WTC11 (cell line): ENCODE data around the gene DISC1. TPM values are rescaled to one million over a fixed set of nuclear protein-coding genes. Genes with fewer than 3 reads are reported as not detected.

Source experiments
- ATAC-seq: fragments of 200-7000 bp; cut with Tn5 transposase; 2 replicates; pipeline ENCODE4 v1.10.0; 2021; ENCODE audit warnings: mild to moderate bottlenecking, moderate library complexity
- CTCF ChIA-PET: fragments of 300-600 bp; sonication (Branson Sonifier 250); formaldehyde crosslinking; loops from one replicate; lab custom pipeline; 2021; ENCODE audit warnings: antibody characterized with exemption; lab: Charles Lee
- POLR2A ChIA-PET: fragments of 350-600 bp; sonication (Branson Sonifier 250); formaldehyde crosslinking; loops from one replicate; lab custom pipeline; 2021; ENCODE audit warnings: antibody characterized with exemption; lab: Charles Lee
- DNase-seq: peaks from one replicate; pipeline ENCODE4 v3.0.0; 2021; ENCODE audit warnings: low spot score
- H3K27ac Mint-ChIP-seq: 2 replicates; pipeline ENCODE4 v1.8.0; 2021; ENCODE audit warnings: mixed read lengths
- H3K27me3 Mint-ChIP-seq: 2 replicates; pipeline ENCODE4 v1.8.0; 2021; ENCODE audit warnings: low read depth, mild to moderate bottlenecking, moderate library complexity, mixed read lengths
- H3K36me3 Mint-ChIP-seq: 2 replicates; pipeline ENCODE4 v1.8.0; 2021; ENCODE audit warnings: mixed read lengths
- H3K4me1 Mint-ChIP-seq: 2 replicates; pipeline ENCODE4 v1.8.0; 2022; ENCODE audit warnings: mixed read lengths
- H3K4me3 Mint-ChIP-seq: 2 replicates; pipeline ENCODE4 v1.8.0; 2021; ENCODE audit warnings: mild to moderate bottlenecking, moderate library complexity, mixed read lengths
- H3K9me3 Mint-ChIP-seq: 2 replicates; pipeline ENCODE4 v1.8.0; 2021; ENCODE audit warnings: mixed read lengths
- CREB1 ChIP-seq: sonication (generic); formaldehyde crosslinking; IDR thresholded peaks from 2 replicates; pipeline ENCODE4 v1.8.0; 2023; ENCODE audit warnings: mild to moderate bottlenecking, missing genetic modification reagents
- GABPB1 ChIP-seq: sonication (generic); formaldehyde crosslinking; IDR thresholded peaks from 2 replicates; pipeline ENCODE4 v1.8.1; 2023; ENCODE audit warnings: mild to moderate bottlenecking, missing genetic modification reagents
- NFATC4 ChIP-seq: fragments of 250-450 bp; sonication (Bioruptor Pico); IDR thresholded peaks from 2 replicates; pipeline ENCODE4 v1.9.0; 2021; ENCODE audit warnings: mild to moderate bottlenecking
- NFE2L1 ChIP-seq: sonication (generic); formaldehyde crosslinking; IDR thresholded peaks from 2 replicates; pipeline ENCODE4 v1.8.1; 2023; ENCODE audit warnings: missing genetic modification reagents
- NR1H2 ChIP-seq: sonication (generic); formaldehyde crosslinking; IDR thresholded peaks from 2 replicates; pipeline ENCODE4 v1.9.0; 2021; ENCODE audit warnings: mild to moderate bottlenecking, moderate library complexity, missing genetic modification reagents
- PRRX2 ChIP-seq: fragments of 250-450 bp; sonication (Bioruptor Pico); IDR thresholded peaks from 2 replicates; pipeline ENCODE4 v1.8.0; 2021; ENCODE audit warnings: mild to moderate bottlenecking
- ZNF232 ChIP-seq: sonication (generic); formaldehyde crosslinking; IDR thresholded peaks from 2 replicates; pipeline ENCODE4 v1.8.0; 2022; ENCODE audit warnings: mild to moderate bottlenecking, missing genetic modification reagents
- ZNF317 ChIP-seq: sonication (generic); formaldehyde crosslinking; IDR thresholded peaks from 2 replicates; pipeline ENCODE4 v1.8.1; 2023; ENCODE audit warnings: low read depth, mild to moderate bottlenecking, moderate library complexity, missing genetic modification reagents, borderline replicate concordance
- ZNF396 ChIP-seq: fragments of 250-450 bp; sonication (Bioruptor Pico); IDR thresholded peaks from 2 replicates; pipeline ENCODE4 v1.8.0; 2021; ENCODE audit warnings: mild to moderate bottlenecking, moderate library complexity, borderline replicate concordance
- total RNA-seq: library from RNA; stranded (reverse); gene quantifications from 3 replicates; pipeline ENCODE4 v1.2.3, GENCODE V29; 2021
- TF ChIP-seq, protein P1 (sequence below): fragments of 250-450 bp; sonication (Bioruptor Pico); conservative IDR thresholded peaks from 2 replicates; pipeline ENCODE4 v1.9.0; 2021; ENCODE audit warnings: mild to moderate bottlenecking
- TF ChIP-seq, protein P2 (sequence below): sonication (generic); formaldehyde crosslinking; IDR thresholded peaks from 2 replicates; pipeline ENCODE4 v1.8.1; 2022; ENCODE audit warnings: missing genetic modification reagents, borderline replicate concordance
- TF ChIP-seq, protein P3 (sequence below): fragments of 250-450 bp; sonication (Bioruptor Pico); IDR thresholded peaks from 2 replicates; pipeline ENCODE4 v1.8.0; 2021; ENCODE audit warnings: mild to moderate bottlenecking
- TF ChIP-seq, protein P4 (sequence below): sonication (generic); formaldehyde crosslinking; IDR thresholded peaks from 2 replicates; pipeline ENCODE4 v1.8.0; 2022; ENCODE audit warnings: mild to moderate bottlenecking, missing genetic modification reagents
- TF ChIP-seq, protein P5 (sequence below): sonication (generic); formaldehyde crosslinking; IDR thresholded peaks from 2 replicates; pipeline ENCODE4 v1.8.0; 2022; ENCODE audit warnings: mild to moderate bottlenecking, missing genetic modification reagents

Gene DISC1
- total RNA-seq, 1 experiment from 2014 or later: 5.5 TPM

DNA sequence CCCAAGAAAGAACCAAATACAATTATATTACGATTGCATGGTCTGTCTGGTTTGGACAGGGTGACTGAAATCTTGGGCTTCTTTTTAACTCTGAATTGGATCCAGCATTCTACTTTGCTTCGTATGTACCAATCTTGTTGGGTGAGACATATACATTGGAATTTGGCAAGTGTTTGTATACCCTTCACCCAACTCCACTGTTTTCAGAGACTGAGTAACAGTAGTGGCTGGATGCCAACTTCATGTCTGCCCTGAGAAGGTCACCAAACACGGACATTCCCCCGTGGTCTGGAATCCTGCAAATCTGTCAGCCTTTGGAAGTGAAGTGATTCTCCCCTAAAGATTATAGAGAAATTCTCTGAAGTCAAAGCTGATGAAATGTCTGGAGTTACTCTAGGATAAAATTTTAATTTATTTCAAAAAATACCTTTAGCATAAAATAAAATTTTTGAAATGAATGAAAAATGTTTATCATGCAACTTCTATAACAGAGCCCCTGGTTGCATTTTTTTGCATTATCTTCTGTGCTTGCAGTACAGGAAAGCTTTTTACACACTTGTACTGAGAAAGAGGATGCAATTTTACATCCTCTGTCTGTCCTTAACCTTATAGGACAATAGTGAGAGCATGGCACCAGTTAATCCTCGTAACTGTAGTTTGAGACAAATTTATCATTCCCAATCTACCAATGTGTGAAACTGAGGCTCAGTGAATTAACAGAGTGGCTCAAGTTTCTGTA is 201.8 kb downstream of the DISC1 start (continued):
- TF ChIP-seq, protein P1, sequence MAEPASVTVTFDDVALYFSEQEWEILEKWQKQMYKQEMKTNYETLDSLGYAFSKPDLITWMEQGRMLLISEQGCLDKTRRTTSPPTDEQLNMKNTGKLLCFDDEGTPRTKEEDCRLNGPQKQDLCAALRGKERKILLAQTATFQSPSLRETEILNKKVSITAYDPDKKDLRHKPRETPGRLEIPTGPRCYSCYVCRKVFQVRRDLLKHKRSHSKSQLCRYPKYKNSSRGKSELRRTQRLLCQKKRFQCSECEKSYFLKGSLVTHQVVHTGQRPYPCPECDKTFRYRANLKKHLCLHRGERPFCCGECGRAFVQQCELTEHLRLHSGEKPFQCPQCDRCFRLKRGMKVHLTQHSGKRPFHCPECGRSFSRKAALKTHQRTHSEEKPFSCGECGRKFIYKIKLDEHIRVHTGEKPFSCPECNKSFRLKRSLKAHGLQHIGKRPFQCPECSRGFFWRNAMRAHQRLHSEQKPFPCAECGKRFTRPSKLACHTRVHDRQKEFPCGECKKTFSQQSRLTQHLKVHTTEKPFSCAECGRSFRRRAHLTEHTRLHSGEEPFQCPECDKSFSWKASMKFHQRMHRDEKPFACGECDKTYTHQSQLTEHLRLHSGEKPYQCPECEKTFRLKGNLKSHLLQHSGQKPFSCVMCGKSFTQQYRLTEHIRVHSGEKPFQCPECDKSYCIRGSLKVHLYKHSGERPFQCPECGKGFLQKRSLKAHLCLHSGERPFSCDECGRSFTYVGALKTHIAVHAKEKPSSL (CRISPR knock-in tag): no peak
- TF ChIP-seq, protein P2, sequence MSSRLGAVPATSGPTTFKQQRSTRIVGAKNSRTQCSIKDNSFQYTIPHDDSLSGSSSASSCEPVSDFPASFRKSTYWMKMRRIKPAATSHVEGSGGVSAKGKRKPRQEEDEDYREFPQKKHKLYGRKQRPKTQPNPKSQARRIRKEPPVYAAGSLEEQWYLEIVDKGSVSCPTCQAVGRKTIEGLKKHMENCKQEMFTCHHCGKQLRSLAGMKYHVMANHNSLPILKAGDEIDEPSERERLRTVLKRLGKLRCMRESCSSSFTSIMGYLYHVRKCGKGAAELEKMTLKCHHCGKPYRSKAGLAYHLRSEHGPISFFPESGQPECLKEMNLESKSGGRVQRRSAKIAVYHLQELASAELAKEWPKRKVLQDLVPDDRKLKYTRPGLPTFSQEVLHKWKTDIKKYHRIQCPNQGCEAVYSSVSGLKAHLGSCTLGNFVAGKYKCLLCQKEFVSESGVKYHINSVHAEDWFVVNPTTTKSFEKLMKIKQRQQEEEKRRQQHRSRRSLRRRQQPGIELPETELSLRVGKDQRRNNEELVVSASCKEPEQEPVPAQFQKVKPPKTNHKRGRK (CRISPR knock-in tag): no peak
- TF ChIP-seq, protein P3, sequence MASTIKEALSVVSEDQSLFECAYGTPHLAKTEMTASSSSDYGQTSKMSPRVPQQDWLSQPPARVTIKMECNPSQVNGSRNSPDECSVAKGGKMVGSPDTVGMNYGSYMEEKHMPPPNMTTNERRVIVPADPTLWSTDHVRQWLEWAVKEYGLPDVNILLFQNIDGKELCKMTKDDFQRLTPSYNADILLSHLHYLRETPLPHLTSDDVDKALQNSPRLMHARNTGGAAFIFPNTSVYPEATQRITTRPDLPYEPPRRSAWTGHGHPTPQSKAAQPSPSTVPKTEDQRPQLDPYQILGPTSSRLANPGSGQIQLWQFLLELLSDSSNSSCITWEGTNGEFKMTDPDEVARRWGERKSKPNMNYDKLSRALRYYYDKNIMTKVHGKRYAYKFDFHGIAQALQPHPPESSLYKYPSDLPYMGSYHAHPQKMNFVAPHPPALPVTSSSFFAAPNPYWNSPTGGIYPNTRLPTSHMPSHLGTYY: no peak
- TF ChIP-seq ZNF396 (CRISPR knock-in tag): no peak
- no peak for TF ChIP-seq ZNF232 (CRISPR knock-in tag)

DNA sequence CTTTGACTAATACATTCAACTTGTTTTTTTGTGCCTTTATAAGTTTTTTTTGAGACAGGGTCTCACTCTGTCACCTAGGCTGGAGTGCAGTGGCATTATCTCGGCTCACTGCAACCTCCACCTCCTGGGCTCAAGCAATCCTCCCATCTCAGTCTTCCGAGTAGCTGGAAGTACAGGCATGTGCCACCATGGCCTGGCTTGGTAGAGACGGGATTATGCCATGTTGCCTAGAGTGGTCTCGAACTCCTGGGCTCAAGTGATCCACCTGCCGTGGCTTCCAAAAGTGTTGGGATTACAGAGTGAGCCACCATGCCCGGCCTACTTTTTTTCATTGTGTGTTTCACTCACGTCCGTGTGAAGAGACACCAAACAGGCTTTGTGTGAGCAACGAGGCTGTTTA is 202.7 kb downstream of the DISC1 start:
- peaks cover 18% of the 10 kb centered on the region for H3K4me1 Mint-ChIP-seq
- H3K27ac Mint-ChIP-seq: no peak overlapping the region
- no peak overlapping the region for H3K4me3 Mint-ChIP-seq
- H3K36me3 Mint-ChIP-seq: no peaks in the 10 kb centered on the region; the same call in 1 of the 2 replicates
- ATAC-seq (no peak), DNase-seq (no peak)
- H3K27me3 Mint-ChIP-seq: no peaks in the 10 kb centered on the region
- H3K9me3 Mint-ChIP-seq: no peaks in the 10 kb centered on the region; the same call in 1 of the 2 replicates
- TF ChIP-seq, protein P4, sequence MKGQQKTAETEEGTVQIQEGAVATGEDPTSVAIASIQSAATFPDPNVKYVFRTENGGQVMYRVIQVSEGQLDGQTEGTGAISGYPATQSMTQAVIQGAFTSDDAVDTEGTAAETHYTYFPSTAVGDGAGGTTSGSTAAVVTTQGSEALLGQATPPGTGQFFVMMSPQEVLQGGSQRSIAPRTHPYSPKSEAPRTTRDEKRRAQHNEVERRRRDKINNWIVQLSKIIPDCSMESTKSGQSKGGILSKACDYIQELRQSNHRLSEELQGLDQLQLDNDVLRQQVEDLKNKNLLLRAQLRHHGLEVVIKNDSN (CRISPR knock-in tag): no peak
- POLR2A ChIA-PET: no interaction called here
- CTCF ChIA-PET: no interaction called here

DNA sequence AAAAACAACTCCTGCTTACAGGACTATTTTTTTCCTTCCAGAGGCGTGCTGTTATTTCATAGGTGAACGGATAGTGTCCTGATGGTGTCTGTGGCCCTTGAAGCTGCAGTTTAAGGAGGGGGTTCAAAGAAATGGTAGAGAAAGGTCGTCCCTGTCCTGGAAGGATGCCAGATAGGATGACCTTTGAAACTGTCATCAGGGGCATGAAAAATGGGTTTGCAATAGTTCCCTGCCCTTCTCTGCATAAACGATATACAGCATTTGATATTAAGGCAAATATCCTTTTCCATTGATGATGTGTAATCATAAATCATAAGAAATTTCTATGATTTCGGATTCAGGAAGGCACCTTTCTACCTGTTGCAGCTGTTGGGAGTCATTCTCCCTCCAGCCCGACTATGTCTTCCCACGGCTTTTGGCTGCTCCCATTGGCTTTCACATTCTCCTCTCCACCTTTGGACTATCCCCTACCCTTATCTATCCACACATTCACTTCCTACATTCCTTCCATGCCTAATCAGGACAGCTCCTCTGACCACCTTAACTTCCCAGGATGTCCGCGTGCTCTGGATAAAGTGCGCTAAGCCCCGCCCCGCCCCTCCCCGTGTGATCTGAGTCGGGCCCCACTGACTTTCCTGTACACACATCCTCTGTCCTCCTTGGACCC is 209.8 kb downstream of the DISC1 start:
- no peaks in the 10 kb centered on the region; the same call in 1 of the 2 replicates for H3K27me3 Mint-ChIP-seq
- ChIA-PET POLR2A (no interaction called here), CTCF (no interaction called here)
- peak; percentile 62 for ATAC-seq
- H3K27ac Mint-ChIP-seq: no peak overlapping the region
- no peak overlapping the region for H3K4me3 Mint-ChIP-seq
- TF ChIP-seq NR1H2 (CRISPR knock-in tag) (no peak), NFATC4 (no peak), CREB1 (CRISPR knock-in tag) (no peak), NFE2L1 (CRISPR knock-in tag) (no peak), ZNF317 (CRISPR knock-in tag) (no peak), PRRX2 (no peak), GABPB1 (no peak)
- TF ChIP-seq, protein P5, sequence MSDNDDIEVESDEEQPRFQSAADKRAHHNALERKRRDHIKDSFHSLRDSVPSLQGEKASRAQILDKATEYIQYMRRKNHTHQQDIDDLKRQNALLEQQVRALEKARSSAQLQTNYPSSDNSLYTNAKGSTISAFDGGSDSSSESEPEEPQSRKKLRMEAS (CRISPR knock-in tag): no peak
- TF ChIP-seq, protein P3: no peak
- TF ChIP-seq, protein P2 (CRISPR knock-in tag): no peak
- H3K9me3 Mint-ChIP-seq: no peaks in the 10 kb centered on the region; the same call in 1 of the 2 replicates
- no peak for DNase-seq
- H3K4me1 Mint-ChIP-seq: peaks cover 21% of the 10 kb centered on the region
- no peaks in the 10 kb centered on the region; the same call in 1 of the 2 replicates for H3K36me3 Mint-ChIP-seq
